SK-N-SH (cell line): ENCODE measurements around the gene WNT4. TPM values are rescaled to one million over a fixed set of nuclear protein-coding genes. Genes with fewer than 3 reads are reported as not detected.

ENCODE experiments used
- CTCF ChIA-PET: fragments of 300-600, 350-600 bp; formaldehyde crosslinking; extraction: SDS; loops from one replicate; lab custom pipeline; 2021; lab: Yijun Ruan, JAX
- POLR2A ChIA-PET: fragments of 350-600 bp; sonication (Branson Sonifier 250); formaldehyde crosslinking; extraction: SDS; loops from one replicate; lab custom pipeline; 2020; ENCODE audit warnings: antibody characterized with exemption, inconsistent platforms; lab: Yijun Ruan, JAX
- DNase-seq: peaks from one replicate; pipeline ENCODE4 v3.0.0; 2012
- H2AFZ ChIP-seq: fragments of 200-600 bp; sonication (generic); 2 replicates; pipeline ENCODE4 v1.8.1; 2016; ENCODE audit warnings: antibody characterized with exemption, mild to moderate bottlenecking, low read depth
- H3F3A ChIP-seq: fragments of 200-600 bp; sonication (generic); replicated peaks from 2 replicates; pipeline ENCODE3; 2016; ENCODE audit warnings: antibody characterized with exemption, mild to moderate bottlenecking; ENCODE audit not compliant: insufficient read depth
- H3K27ac ChIP-seq, 2 experiments: fragments of 200-500 bp in 1 of 2; fragments of 200-600 bp in 1 of 2; sonication (Bioruptor generic) in 1 of 2; sonication (generic), shearing (Covaris generic) in 1 of 2; 2 replicates each; pipeline versions ENCODE4 v1.5.1 to v1.6.1; 2014 to 2016; ENCODE audit warnings: low read depth in 2 of 2, inconsistent platforms in 1 of 2, low read length in 1 of 2, mild to moderate bottlenecking in 1 of 2, mixed read lengths in 1 of 2
- H3K27me3 ChIP-seq: fragments of 200-600 bp; sonication (generic), shearing (Covaris generic); 2 replicates; pipeline ENCODE4 v1.6.1; 2016; ENCODE audit warnings: mixed run types; ENCODE audit not compliant: insufficient read depth
- H3K36me3 ChIP-seq, 2 experiments: fragments of 200-500 bp in 1 of 2; fragments of 200-600 bp in 1 of 2; sonication (Bioruptor generic) in 1 of 2; sonication (generic) in 1 of 2; replicated peaks in 1 of 2; 2 replicates each; pipeline versions ENCODE3 to v1.5.1; 2014 to 2016; ENCODE audit warnings: low read length in 1 of 2, mild to moderate bottlenecking in 1 of 2; ENCODE audit not compliant: insufficient read depth in 2 of 2, control insufficient read depth in 1 of 2
- H3K4me1 ChIP-seq, 2 experiments: fragments of 200-500 bp in 1 of 2; fragments of 200-600 bp in 1 of 2; sonication (Bioruptor generic) in 1 of 2; sonication (generic), shearing (Covaris generic) in 1 of 2; 2 replicates each; pipeline versions ENCODE4 v1.5.1 to v1.6.1; 2014 to 2016; ENCODE audit warnings: low read depth in 1 of 2, low read length in 1 of 2, mixed run types in 1 of 2; ENCODE audit not compliant: insufficient read depth in 2 of 2, control insufficient read depth in 1 of 2
- H3K4me2 ChIP-seq: fragments of 200-600 bp; sonication (generic), shearing (Covaris generic); 2 replicates; pipeline ENCODE4 v1.6.1; 2017; ENCODE audit warnings: mixed run types
- H3K4me3 ChIP-seq, 2 experiments: fragments of 200-500 bp in 1 of 2; fragments of 200-600 bp in 1 of 2; sonication (Bioruptor generic) in 1 of 2; sonication (generic), shearing (Covaris generic) in 1 of 2; 2 replicates each; pipeline versions ENCODE4 v1.5.1 to v1.8.1; 2014 to 2016; ENCODE audit warnings: low read depth in 2 of 2, inconsistent platforms in 1 of 2, low read length in 1 of 2, mild to moderate bottlenecking in 1 of 2, mixed read lengths in 1 of 2, moderate library complexity in 1 of 2
- H3K79me2 ChIP-seq: fragments of 200-600 bp; sonication (generic); 2 replicates; pipeline ENCODE4 v1.8.1; 2017; ENCODE audit warnings: mild to moderate bottlenecking; ENCODE audit not compliant: insufficient read depth
- H3K9ac ChIP-seq: fragments of 200-600 bp; sonication (generic); 2 replicates; pipeline ENCODE4 v1.6.1; 2017; ENCODE audit warnings: mixed run types
- H3K9me2 ChIP-seq: fragments of 200-600 bp; sonication (generic); 2 replicates; pipeline ENCODE4 v1.6.1; 2017; ENCODE audit warnings: mixed run types
- H3K9me3 ChIP-seq: fragments of 200-600 bp; sonication (generic); 2 replicates; pipeline ENCODE4 v1.6.1; 2017; ENCODE audit warnings: mixed run types, mild to moderate bottlenecking, moderate library complexity
- H4K20me1 ChIP-seq: fragments of 200-600 bp; sonication (generic); 2 replicates; pipeline ENCODE4 v1.6.1; 2017; ENCODE audit warnings: mild to moderate bottlenecking, mixed run types; ENCODE audit not compliant: insufficient read depth
- EP300 ChIP-seq, 2 experiments: IDR thresholded peaks; 2 replicates each; pipeline versions ENCODE4 v1.4.0 to v1.6.1; 2012; ENCODE audit warnings: borderline replicate concordance in 1 of 2, low read depth in 1 of 2, low read length in 1 of 2
- FOSL2 ChIP-seq: IDR thresholded peaks from 2 replicates; pipeline ENCODE4 v1.4.0; 2012; ENCODE audit warnings: low read depth, mild to moderate bottlenecking, moderate library complexity, borderline replicate concordance
- FOXJ3 ChIP-seq: sonication (generic); formaldehyde crosslinking; IDR thresholded peaks from 2 replicates; pipeline ENCODE4 v1.5.1; 2020; ENCODE audit warnings: mild to moderate bottlenecking, missing genetic modification reagents
- JUND ChIP-seq: IDR thresholded peaks from 2 replicates; pipeline ENCODE4 v1.4.0; 2012
- MEF2A ChIP-seq: IDR thresholded peaks from 2 replicates; pipeline ENCODE4 v1.4.0; 2012; ENCODE audit warnings: low read depth, borderline replicate concordance
- MXI1 ChIP-seq: IDR thresholded peaks from 2 replicates; pipeline ENCODE4 v1.6.1; 2012; ENCODE audit warnings: mild to moderate bottlenecking, low read depth, low read length, improper control_type of control experiment
- NFIC ChIP-seq: IDR thresholded peaks from 2 replicates; pipeline ENCODE4 v1.4.0; 2012; ENCODE audit warnings: borderline replicate concordance
- POLR2AphosphoS5 ChIP-seq: IDR thresholded peaks from 2 replicates; pipeline ENCODE4 v1.6.1; 2012; ENCODE audit warnings: low read depth, low read length
- REST ChIP-seq: IDR thresholded peaks from 2 replicates; pipeline ENCODE4 v1.6.1; 2012; ENCODE audit warnings: mild to moderate bottlenecking, low read depth, low read length, moderate library complexity
- RFX5 ChIP-seq: IDR thresholded peaks from 2 replicates; pipeline ENCODE4 v1.6.1; 2012; ENCODE audit warnings: mild to moderate bottlenecking, improper control_type of control experiment, low read length
- RXRA ChIP-seq: IDR thresholded peaks from 2 replicates; pipeline ENCODE4 v1.4.0; 2012; ENCODE audit warnings: low read depth, mild to moderate bottlenecking, borderline replicate concordance
- USF2 ChIP-seq: fragments of 150-350 bp; IDR thresholded peaks from 2 replicates; pipeline ENCODE4 v1.6.1; 2017; ENCODE audit warnings: antibody characterized with exemption, low read length, low read depth, borderline replicate concordance
- YY1 ChIP-seq: IDR thresholded peaks from 2 replicates; pipeline ENCODE4 v1.4.0; 2012; ENCODE audit warnings: low read depth, mild to moderate bottlenecking
- ZBTB33 ChIP-seq: IDR thresholded peaks from 2 replicates; pipeline ENCODE4 v1.4.0; 2012; ENCODE audit warnings: low read depth, borderline replicate concordance
- WGBS: methylation state at CpG from one replicate; pipeline ENCODE4 v1.1.6; 2017; ENCODE audit warnings: low lambda C conversion rate; 5-methylcytosine and 5-hydroxymethylcytosine counted together
- polyA plus RNA-seq, 3 experiments: library from polyadenylated mRNA; depleted of rRNA; stranded (reverse); fragments of >200 nt; gene quantifications; 2 replicates each; pipeline ENCODE4 v1.2.3, GENCODE V29; 2012
- TF ChIP-seq, protein P1 (sequence below): fragments of 200-600 bp; sonication (generic); IDR thresholded peaks from 2 replicates; pipeline ENCODE4 v1.6.1; 2017; ENCODE audit warnings: antibody characterized with exemption, mild to moderate bottlenecking, moderate library complexity
- TF ChIP-seq, protein P2 (sequence below): fragments of 150-350 bp; IDR thresholded peaks from 2 replicates; pipeline ENCODE4 v1.6.1; 2016; ENCODE audit warnings: mild to moderate bottlenecking, low read depth, low read length

Gene WNT4
- polyA plus RNA-seq, 1 of the 3 experiments (the other 2 are of a cell fraction), result 0.03 TPM

DNA sequence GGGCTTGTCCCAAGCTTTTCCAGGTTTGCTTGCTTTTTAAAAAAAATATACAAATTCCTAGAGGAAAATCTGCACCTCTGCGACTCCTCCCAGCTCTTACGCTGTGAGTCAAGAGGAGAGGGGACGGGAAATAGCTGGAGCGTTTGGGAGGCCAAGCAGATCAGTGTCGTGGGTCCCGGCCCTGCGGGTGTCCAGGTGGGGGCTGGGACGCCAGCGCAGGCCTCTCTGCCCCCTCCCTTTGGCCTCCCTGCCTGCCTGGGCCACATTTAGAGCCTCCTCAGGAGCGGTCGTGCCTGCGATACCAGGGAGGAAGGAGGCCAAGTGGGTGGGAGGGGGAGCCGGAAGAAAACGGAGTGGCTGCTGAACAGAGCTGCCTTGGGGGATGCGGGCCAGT lies 9.0 kb downstream of the WNT4 start:
- CTCF ChIA-PET, result interaction anchor here (0.7 to 9.3 kb wide), 11 partner anchors 8 to 585 kb away, joined by 3 to 173 read pairs (median 4); partner anchors contain the start of gene WNT4

More for the DNA sequence above, 9.0 kb downstream of the WNT4 start:
- TF ChIP-seq POLR2AphosphoS5, result no peak
- no peak for TF ChIP-seq MEF2A
- TF ChIP-seq, protein P1, sequence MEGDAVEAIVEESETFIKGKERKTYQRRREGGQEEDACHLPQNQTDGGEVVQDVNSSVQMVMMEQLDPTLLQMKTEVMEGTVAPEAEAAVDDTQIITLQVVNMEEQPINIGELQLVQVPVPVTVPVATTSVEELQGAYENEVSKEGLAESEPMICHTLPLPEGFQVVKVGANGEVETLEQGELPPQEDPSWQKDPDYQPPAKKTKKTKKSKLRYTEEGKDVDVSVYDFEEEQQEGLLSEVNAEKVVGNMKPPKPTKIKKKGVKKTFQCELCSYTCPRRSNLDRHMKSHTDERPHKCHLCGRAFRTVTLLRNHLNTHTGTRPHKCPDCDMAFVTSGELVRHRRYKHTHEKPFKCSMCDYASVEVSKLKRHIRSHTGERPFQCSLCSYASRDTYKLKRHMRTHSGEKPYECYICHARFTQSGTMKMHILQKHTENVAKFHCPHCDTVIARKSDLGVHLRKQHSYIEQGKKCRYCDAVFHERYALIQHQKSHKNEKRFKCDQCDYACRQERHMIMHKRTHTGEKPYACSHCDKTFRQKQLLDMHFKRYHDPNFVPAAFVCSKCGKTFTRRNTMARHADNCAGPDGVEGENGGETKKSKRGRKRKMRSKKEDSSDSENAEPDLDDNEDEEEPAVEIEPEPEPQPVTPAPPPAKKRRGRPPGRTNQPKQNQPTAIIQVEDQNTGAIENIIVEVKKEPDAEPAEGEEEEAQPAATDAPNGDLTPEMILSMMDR, result no peak
- TF ChIP-seq MXI1, result no peak
- no peak for TF ChIP-seq RFX5
- TF ChIP-seq NFIC, result no peak
- TF ChIP-seq USF2, result no peak
- TF ChIP-seq FOXJ3, result no peak
- no peak for TF ChIP-seq YY1
- TF ChIP-seq EP300 (IDR thresholded peaks at IDR 0.05; ENCODE audit: borderline replicate concordance in 1 of 2, low read depth in 1 of 2, low read length in 1 of 2), result no peak
- TF ChIP-seq, protein P2, sequence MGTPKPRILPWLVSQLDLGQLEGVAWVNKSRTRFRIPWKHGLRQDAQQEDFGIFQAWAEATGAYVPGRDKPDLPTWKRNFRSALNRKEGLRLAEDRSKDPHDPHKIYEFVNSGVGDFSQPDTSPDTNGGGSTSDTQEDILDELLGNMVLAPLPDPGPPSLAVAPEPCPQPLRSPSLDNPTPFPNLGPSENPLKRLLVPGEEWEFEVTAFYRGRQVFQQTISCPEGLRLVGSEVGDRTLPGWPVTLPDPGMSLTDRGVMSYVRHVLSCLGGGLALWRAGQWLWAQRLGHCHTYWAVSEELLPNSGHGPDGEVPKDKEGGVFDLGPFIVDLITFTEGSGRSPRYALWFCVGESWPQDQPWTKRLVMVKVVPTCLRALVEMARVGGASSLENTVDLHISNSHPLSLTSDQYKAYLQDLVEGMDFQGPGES, result no peak
- no peak for TF ChIP-seq REST
- no peak for TF ChIP-seq RXRA
- no peak for TF ChIP-seq JUND
- TF ChIP-seq FOSL2, result no peak
- no peak for TF ChIP-seq ZBTB33
- POLR2A ChIA-PET, result no interaction called here
- Histone ChIP-seq H2AFZ (no peak overlapping the region), H3K9ac (no peak overlapping the region), H3K79me2 (no peaks in the 10 kb centered on the region), H3K4me2 (no peak overlapping the region), H3K4me1 (peaks cover 7 to 26% of the 10 kb centered on the region in 2 experiments; a peak in 3 of 4 replicates), H3K9me2 (no peaks in the 10 kb centered on the region), H3K4me3 (no peak overlapping the region), H3F3A (no peaks in the 10 kb centered on the region), H3K27me3 (no peaks in the 10 kb centered on the region), H3K27ac (no peak overlapping the region), H4K20me1 (peaks cover 26% of the 10 kb centered on the region), H3K36me3 (no peaks in the 10 kb centered on the region), H3K9me3 (no peaks in the 10 kb centered on the region)
- WGBS, result 85% methylated on average over 15 of the region's 15 CpGs
- DNase-seq, result no peak
